SU-DHL-6 (cell line): Measurements from ENCODE around the gene TM4SF18.

ENCODE experiments used
- H2AFZ ChIP-seq: fragments of 200-600 bp; sonication (generic); 2 replicates; pipeline ENCODE4 v1.6.1; 2014; ENCODE audit warnings: low read depth, mild to moderate bottlenecking, moderate library complexity, mixed read lengths, antibody characterized with exemption, low read length; ENCODE audit not compliant: severe bottlenecking
- H3F3A ChIP-seq: fragments of 200-600 bp; shearing (Covaris generic); 2 replicates; pipeline ENCODE4 v1.6.0; 2016; ENCODE audit warnings: antibody characterized with exemption, mild to moderate bottlenecking; ENCODE audit not compliant: insufficient read depth
- H3K27ac ChIP-seq: fragments of 200-600 bp; sonication (generic); 2 replicates; pipeline ENCODE4 v1.5.1; 2016; ENCODE audit warnings: low read depth, mild to moderate bottlenecking, low read length, moderate library complexity, mixed read lengths
- H3K27me3 ChIP-seq: fragments of 200-600 bp; sonication (generic), shearing (Covaris generic); 2 replicates; pipeline ENCODE4 v1.6.0; 2014; ENCODE audit warnings: mild to moderate bottlenecking, low read length
- H3K36me3 ChIP-seq: fragments of 200-600 bp; sonication (generic); 2 replicates; pipeline ENCODE4 v1.6.1; 2014; ENCODE audit warnings: mild to moderate bottlenecking, low read length, mixed read lengths
- H3K4me2 ChIP-seq: fragments of 300-600, 200-600 bp; shearing (Covaris generic), sonication (generic); 2 replicates; pipeline ENCODE4 v1.6.0; 2014; ENCODE audit warnings: low read length, low read depth, mild to moderate bottlenecking; ENCODE audit not compliant: poor library complexity, severe bottlenecking
- H3K4me3 ChIP-seq: fragments of 200-600 bp; sonication (generic); 2 replicates; pipeline ENCODE4 v1.5.1; 2014; ENCODE audit warnings: antibody characterized with exemption, low read length, mild to moderate bottlenecking, mixed read lengths; ENCODE audit not compliant: insufficient read depth, poor library complexity, severe bottlenecking
- H3K79me2 ChIP-seq: fragments of 200-600 bp; sonication (generic); 2 replicates; pipeline ENCODE4 v1.6.1; 2014; ENCODE audit warnings: mild to moderate bottlenecking, low read length, moderate library complexity; ENCODE audit not compliant: insufficient read depth
- H3K9ac ChIP-seq: fragments of 200-600 bp; sonication (generic); 2 replicates; pipeline ENCODE4 v1.7.0; 2014; ENCODE audit warnings: mild to moderate bottlenecking, low read length
- H3K9me2 ChIP-seq: fragments of 200-600 bp; sonication (generic); replicated peaks from 2 replicates; pipeline ENCODE4 v1.6.1; 2014; ENCODE audit warnings: low read length; ENCODE audit not compliant: insufficient read depth
- H3K9me3 ChIP-seq: fragments of 200-600 bp; sonication (generic); 2 replicates; pipeline ENCODE4 v1.6.1; 2014; ENCODE audit warnings: low read length, mixed read lengths; ENCODE audit not compliant: insufficient read depth
- H4K20me1 ChIP-seq: fragments of 200-600 bp; sonication (generic); 2 replicates; pipeline ENCODE4 v1.6.1; 2014; ENCODE audit warnings: low read depth, mild to moderate bottlenecking, antibody characterized with exemption, low read length, moderate library complexity, mixed read lengths
- CTCF ChIP-seq: fragments of 200-600 bp; sonication (generic); IDR thresholded peaks from one replicate; pipeline ENCODE4 v1.5.1; 2017; ENCODE audit warnings: antibody characterized with exemption, mild to moderate bottlenecking, low read length, moderate library complexity; ENCODE audit not compliant: insufficient read depth, poor library complexity, severe bottlenecking
- EZH2phosphoT487 ChIP-seq: fragments of 200-600 bp; sonication (generic), shearing (Covaris generic); conservative IDR thresholded peaks from 2 replicates; pipeline ENCODE4 v1.6.1; 2018; ENCODE audit warnings: mild to moderate bottlenecking, antibody characterized with exemption, low read length, moderate library complexity, mixed read lengths

The TM4SF18 gene

GRCh38 chr3:149353581-149354184 lies 20.2 kb upstream of the TM4SF18 start:
- no peaks in the 10 kb centered on the region for H3K79me2 ChIP-seq
- H3K27me3 ChIP-seq, result no peaks in the 10 kb centered on the region
- TF ChIP-seq EZH2phosphoT487, result no peak
- TF ChIP-seq CTCF, result no peak
- no peak overlapping the region for H3K4me2 ChIP-seq
- H3K9me3 ChIP-seq, result no peaks in the 10 kb centered on the region
- H3K27ac ChIP-seq, result no peak overlapping the region
- no peaks in the 10 kb centered on the region for H3K36me3 ChIP-seq
- no peak overlapping the region for H3K4me3 ChIP-seq
- no peaks in the 10 kb centered on the region for H3F3A ChIP-seq
- H3K9ac ChIP-seq, result no peak overlapping the region
- H2AFZ ChIP-seq, result no peak overlapping the region
- H4K20me1 ChIP-seq, result no peaks in the 10 kb centered on the region
- H3K9me2 ChIP-seq, result no peaks in the 10 kb centered on the region

GRCh38 chr3:149352556-149352955 lies 19.1 kb upstream of the TM4SF18 start:
- H3K9me3 ChIP-seq, result no peaks in the 10 kb centered on the region
- no peaks in the 10 kb centered on the region for H3K36me3 ChIP-seq
- H3K9ac ChIP-seq, result no peak overlapping the region
- no peak overlapping the region for H2AFZ ChIP-seq
- no peaks in the 10 kb centered on the region for H4K20me1 ChIP-seq
- H3F3A ChIP-seq, result no peaks in the 10 kb centered on the region
- H3K27ac ChIP-seq, result no peak overlapping the region
- no peaks in the 10 kb centered on the region for H3K9me2 ChIP-seq
- H3K79me2 ChIP-seq, result no peaks in the 10 kb centered on the region
- H3K27me3 ChIP-seq, result no peaks in the 10 kb centered on the region
- TF ChIP-seq EZH2phosphoT487 (no peak), CTCF (peak; percentile 41)
- no peak overlapping the region for H3K4me2 ChIP-seq
- H3K4me3 ChIP-seq, result no peak overlapping the region

- Histone ChIP-seq H3F3A (no peaks in the 10 kb centered on the region), H3K4me3 (no peak overlapping the region), H3K9me3 (no peaks in the 10 kb centered on the region), H4K20me1 (no peaks in the 10 kb centered on the region; the same call in 1 of the 2 replicates), H3K27me3 (no peaks in the 10 kb centered on the region), H3K27ac (no peak overlapping the region), H3K79me2 (no peaks in the 10 kb centered on the region), H2AFZ (no peak overlapping the region), H3K9me2 (no peaks in the 10 kb centered on the region), H3K9ac (no peak overlapping the region), H3K4me2 (no peak overlapping the region), H3K36me3 (no peaks in the 10 kb centered on the region)
- TF ChIP-seq EZH2phosphoT487 (no peak), CTCF (no peak)
Observed at GRCh38 chr3:149343951-149344350, 10.5 kb upstream of the TM4SF18 start.
